DOHH2 (cell line): ENCODE data around the gene WDR75.

ENCODE experiments used
- H3F3A ChIP-seq: fragments of 200-600 bp; sonication (generic), shearing (Covaris generic); 2 replicates; pipeline ENCODE4 v1.6.0; 2016; ENCODE audit warnings: antibody characterized with exemption, mild to moderate bottlenecking; ENCODE audit not compliant: control insufficient read depth, insufficient read depth
- H3K27ac ChIP-seq: fragments of 200-600 bp; sonication (generic); 2 replicates; pipeline ENCODE4 v1.5.1; 2014; ENCODE audit warnings: low read depth, mild to moderate bottlenecking, low read length, moderate library complexity
- H3K27me3 ChIP-seq: fragments of 200-600 bp; sonication (generic); 2 replicates; pipeline ENCODE4 v1.6.1; 2014; ENCODE audit warnings: mild to moderate bottlenecking, low read length, mixed read lengths; ENCODE audit not compliant: control insufficient read depth
- H3K36me3 ChIP-seq: fragments of 200-600 bp; sonication (generic); 2 replicates; pipeline ENCODE4 v1.6.1; 2014; ENCODE audit warnings: mild to moderate bottlenecking, low read length, moderate library complexity, mixed read lengths; ENCODE audit not compliant: control insufficient read depth
- H3K4me1 ChIP-seq: fragments of 200-600 bp; sonication (generic); 2 replicates; pipeline ENCODE4 v1.6.1; 2014; ENCODE audit warnings: mild to moderate bottlenecking, low read length, mixed read lengths; ENCODE audit not compliant: control insufficient read depth
- H3K4me2 ChIP-seq: fragments of 200-600 bp; sonication (generic); 2 replicates; pipeline ENCODE4 v1.6.0; 2014; ENCODE audit warnings: mild to moderate bottlenecking, low read length, moderate library complexity
- H3K4me3 ChIP-seq: fragments of 200-600 bp; sonication (generic); 2 replicates; pipeline ENCODE4 v1.5.1; 2014; ENCODE audit warnings: mild to moderate bottlenecking, low read length, mixed read lengths
- H3K79me2 ChIP-seq: fragments of 200-600 bp; sonication (generic); 2 replicates; pipeline ENCODE4 v1.6.1; 2014; ENCODE audit warnings: mild to moderate bottlenecking, low read length, mixed read lengths; ENCODE audit not compliant: control insufficient read depth
- H3K9me2 ChIP-seq: fragments of 200-600 bp; sonication (generic); replicated peaks from 2 replicates; pipeline ENCODE4 v1.6.1; 2014; ENCODE audit warnings: mild to moderate bottlenecking, low read length, mixed read lengths; ENCODE audit not compliant: control insufficient read depth
- H3K9me3 ChIP-seq: fragments of 200-600 bp; sonication (generic); 2 replicates; pipeline ENCODE4 v1.6.1; 2014; ENCODE audit warnings: antibody characterized with exemption, low read length, mixed read lengths; ENCODE audit not compliant: control insufficient read depth, insufficient read depth
- H4K20me1 ChIP-seq: fragments of 200-600 bp; sonication (generic); 2 replicates; pipeline ENCODE4 v1.6.0; 2014; ENCODE audit warnings: low read depth, mild to moderate bottlenecking, antibody characterized with exemption, low read length, moderate library complexity; ENCODE audit not compliant: control insufficient read depth, insufficient read depth
- EZH2phosphoT487 ChIP-seq: fragments of 200-600 bp; sonication (generic); IDR thresholded peaks from 2 replicates; pipeline ENCODE4 v1.6.1; 2017; ENCODE audit warnings: borderline replicate concordance, mild to moderate bottlenecking, antibody characterized with exemption, low read length, moderate library complexity, mixed read lengths
- TF ChIP-seq, protein P1 (sequence below): fragments of 200-600 bp; sonication (generic); IDR thresholded peaks from one replicate; pipeline ENCODE4 v1.5.1; 2014; ENCODE audit warnings: antibody characterized with exemption, mild to moderate bottlenecking, low read depth, low read length; ENCODE audit not compliant: poor library complexity, severe bottlenecking

WDR75 gene

DNA sequence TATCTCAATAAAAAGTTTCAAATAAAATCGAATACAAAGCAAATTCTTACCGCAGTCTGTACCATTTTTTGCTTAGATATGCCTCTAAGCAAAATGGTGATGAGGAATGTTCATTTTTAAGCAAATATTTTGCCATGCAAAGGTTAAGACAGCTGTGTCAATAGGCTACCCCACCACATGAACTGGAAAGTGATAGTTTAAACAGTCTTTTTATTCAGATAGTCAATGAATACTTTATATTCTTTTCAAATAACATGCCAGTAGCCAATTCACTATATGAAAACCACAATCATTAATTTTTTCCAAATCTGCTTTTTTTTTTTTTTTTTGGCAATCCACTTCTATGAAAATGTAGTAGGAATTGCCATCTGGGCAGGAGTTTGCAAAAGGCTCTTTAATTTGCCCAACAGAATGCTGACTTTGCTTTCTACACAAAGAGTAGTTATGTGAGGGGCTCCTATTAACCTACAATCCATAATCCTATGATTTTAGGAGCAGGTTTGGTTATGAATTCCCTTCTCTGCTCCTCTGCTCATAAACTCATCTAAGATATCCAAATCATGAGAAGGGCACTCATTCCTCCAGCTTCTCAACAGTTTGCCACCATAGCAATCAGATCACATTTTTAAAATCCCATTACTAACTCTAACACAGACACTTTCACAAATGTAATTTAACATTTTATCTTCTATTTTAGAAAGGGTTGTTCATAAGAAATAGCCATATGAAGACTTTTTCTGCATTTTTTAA is 70.1 kb downstream of the WDR75 start:
- no peaks in the 10 kb centered on the region for H3K9me2 ChIP-seq
- H3K4me2 ChIP-seq: no peak overlapping the region
- no peaks in the 10 kb centered on the region for H3K27me3 ChIP-seq
- H3K27ac ChIP-seq: no peak overlapping the region
- H3K4me1 ChIP-seq: no peaks in the 10 kb centered on the region
- H3K36me3 ChIP-seq: no peaks in the 10 kb centered on the region
- TF ChIP-seq EZH2phosphoT487: no peak
- TF ChIP-seq, protein P1, sequence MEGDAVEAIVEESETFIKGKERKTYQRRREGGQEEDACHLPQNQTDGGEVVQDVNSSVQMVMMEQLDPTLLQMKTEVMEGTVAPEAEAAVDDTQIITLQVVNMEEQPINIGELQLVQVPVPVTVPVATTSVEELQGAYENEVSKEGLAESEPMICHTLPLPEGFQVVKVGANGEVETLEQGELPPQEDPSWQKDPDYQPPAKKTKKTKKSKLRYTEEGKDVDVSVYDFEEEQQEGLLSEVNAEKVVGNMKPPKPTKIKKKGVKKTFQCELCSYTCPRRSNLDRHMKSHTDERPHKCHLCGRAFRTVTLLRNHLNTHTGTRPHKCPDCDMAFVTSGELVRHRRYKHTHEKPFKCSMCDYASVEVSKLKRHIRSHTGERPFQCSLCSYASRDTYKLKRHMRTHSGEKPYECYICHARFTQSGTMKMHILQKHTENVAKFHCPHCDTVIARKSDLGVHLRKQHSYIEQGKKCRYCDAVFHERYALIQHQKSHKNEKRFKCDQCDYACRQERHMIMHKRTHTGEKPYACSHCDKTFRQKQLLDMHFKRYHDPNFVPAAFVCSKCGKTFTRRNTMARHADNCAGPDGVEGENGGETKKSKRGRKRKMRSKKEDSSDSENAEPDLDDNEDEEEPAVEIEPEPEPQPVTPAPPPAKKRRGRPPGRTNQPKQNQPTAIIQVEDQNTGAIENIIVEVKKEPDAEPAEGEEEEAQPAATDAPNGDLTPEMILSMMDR: no peak
- H3K79me2 ChIP-seq: no peaks in the 10 kb centered on the region
- H3K4me3 ChIP-seq: no peak overlapping the region
- H3F3A ChIP-seq: no peaks in the 10 kb centered on the region
- no peaks in the 10 kb centered on the region for H4K20me1 ChIP-seq
- H3K9me3 ChIP-seq: no peaks in the 10 kb centered on the region

DNA sequence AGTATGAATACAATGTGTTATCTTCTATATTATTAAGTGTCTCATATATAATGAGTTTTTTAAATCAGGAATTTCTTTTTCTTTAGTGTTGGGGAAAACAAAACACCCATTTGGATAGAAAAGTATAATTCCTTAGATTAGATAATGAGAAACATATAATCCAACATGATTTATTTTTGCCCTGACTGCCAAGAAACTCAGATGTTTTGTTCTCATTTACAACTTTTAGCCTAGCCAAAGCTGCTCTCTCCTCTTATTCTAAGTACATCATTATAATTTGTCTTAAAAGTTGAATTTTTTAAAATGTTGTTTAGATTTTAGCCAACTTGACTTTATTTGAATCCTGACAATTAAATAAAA is 70.7 kb downstream of the WDR75 start:
- Histone ChIP-seq H3K36me3 (no peaks in the 10 kb centered on the region), H3K4me1 (no peaks in the 10 kb centered on the region), H3K4me2 (no peak overlapping the region), H3K27ac (no peak overlapping the region), H3K79me2 (no peaks in the 10 kb centered on the region), H3F3A (no peaks in the 10 kb centered on the region), H3K9me3 (no peaks in the 10 kb centered on the region), H3K27me3 (no peaks in the 10 kb centered on the region), H4K20me1 (no peaks in the 10 kb centered on the region), H3K9me2 (no peaks in the 10 kb centered on the region), H3K4me3 (no peak overlapping the region)
- TF ChIP-seq EZH2phosphoT487: no peak
- TF ChIP-seq, protein P1: no peak

DNA sequence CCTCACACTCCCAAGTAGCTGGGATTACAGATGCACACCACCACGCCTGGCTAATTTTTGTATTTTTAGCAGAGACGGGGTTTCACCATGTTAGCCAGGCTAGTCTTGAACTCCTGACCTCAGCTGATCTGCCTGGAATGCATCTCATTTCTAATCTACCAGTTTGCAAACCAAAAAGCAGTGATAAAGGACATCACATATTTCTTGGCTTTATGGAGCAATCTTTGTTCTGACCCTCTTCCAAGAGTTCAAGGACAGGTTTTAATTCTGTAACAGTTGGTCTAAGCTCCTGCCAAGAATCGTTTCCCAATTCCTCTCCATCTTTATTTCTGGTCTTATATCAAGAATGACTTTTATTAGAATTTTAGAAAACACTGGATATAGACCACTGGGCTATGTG is 71.6 kb downstream of the WDR75 start:
- Histone ChIP-seq H3K4me3 (no peak overlapping the region), H3K27ac (no peak overlapping the region), H3K9me3 (no peaks in the 10 kb centered on the region), H3K9me2 (no peaks in the 10 kb centered on the region), H3K27me3 (no peaks in the 10 kb centered on the region), H4K20me1 (no peaks in the 10 kb centered on the region), H3K36me3 (no peaks in the 10 kb centered on the region), H3K4me1 (no peaks in the 10 kb centered on the region), H3K4me2 (no peak overlapping the region), H3F3A (no peaks in the 10 kb centered on the region), H3K79me2 (no peaks in the 10 kb centered on the region)
- TF ChIP-seq, protein P1: no peak
- no peak for TF ChIP-seq EZH2phosphoT487
